ENCODE data around the gene JAZF1.

The JAZF1 gene

DNA sequence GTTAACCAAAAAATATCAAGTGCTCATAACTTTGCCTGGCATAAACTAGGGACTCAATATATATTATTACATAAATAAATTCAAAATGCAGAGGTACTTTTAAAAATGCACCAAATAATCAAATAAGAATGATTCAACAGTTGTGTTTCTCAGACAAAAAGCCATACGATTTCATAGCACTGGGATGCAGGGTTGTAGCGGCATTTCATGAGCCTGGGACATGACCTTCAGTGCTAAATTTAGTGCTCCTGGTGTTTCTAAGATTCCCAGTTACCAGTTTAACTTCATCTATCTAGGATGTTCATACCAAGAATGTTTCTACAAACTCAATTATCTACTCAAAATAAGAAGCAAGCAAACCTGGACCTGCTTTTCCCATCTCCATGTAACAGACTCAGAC lies 4.0 kb downstream of the JAZF1 start:
- H3K4me3 ChIP-seq (ENCODE audit: low read depth, low read length): no peak overlapping the region
- DNase-seq (ENCODE audit: low read depth): no peak
- TF ChIP-seq, protein P1, sequence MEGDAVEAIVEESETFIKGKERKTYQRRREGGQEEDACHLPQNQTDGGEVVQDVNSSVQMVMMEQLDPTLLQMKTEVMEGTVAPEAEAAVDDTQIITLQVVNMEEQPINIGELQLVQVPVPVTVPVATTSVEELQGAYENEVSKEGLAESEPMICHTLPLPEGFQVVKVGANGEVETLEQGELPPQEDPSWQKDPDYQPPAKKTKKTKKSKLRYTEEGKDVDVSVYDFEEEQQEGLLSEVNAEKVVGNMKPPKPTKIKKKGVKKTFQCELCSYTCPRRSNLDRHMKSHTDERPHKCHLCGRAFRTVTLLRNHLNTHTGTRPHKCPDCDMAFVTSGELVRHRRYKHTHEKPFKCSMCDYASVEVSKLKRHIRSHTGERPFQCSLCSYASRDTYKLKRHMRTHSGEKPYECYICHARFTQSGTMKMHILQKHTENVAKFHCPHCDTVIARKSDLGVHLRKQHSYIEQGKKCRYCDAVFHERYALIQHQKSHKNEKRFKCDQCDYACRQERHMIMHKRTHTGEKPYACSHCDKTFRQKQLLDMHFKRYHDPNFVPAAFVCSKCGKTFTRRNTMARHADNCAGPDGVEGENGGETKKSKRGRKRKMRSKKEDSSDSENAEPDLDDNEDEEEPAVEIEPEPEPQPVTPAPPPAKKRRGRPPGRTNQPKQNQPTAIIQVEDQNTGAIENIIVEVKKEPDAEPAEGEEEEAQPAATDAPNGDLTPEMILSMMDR (IDR thresholded peaks at IDR 0.05; ENCODE audit: control insufficient read depth, extremely low read depth, insufficient read depth): no peak

DNA sequence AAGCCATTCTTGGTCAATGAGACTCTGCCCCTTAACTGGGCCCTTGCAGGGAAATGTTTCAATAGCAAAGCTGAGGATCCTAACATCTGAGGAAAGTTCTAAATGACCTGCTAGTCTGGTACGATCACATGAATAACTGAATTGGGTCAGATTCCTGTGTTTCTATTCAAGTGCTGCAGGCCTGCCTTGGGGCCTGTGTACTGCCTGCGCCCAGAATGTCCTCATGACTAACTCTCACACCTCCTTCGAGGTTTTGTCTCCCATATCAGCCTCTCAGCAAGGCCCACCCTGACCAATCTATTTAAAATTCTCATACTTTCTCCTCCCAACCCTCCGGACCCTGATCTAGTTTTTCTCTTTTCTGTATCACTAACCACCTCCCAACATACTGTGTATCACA lies 4.4 kb downstream of the JAZF1 start:
- H3K4me3 ChIP-seq (ENCODE audit: low read depth, low read length): no peak overlapping the region
- DNase-seq (ENCODE audit: low read depth): no peak

DNA sequence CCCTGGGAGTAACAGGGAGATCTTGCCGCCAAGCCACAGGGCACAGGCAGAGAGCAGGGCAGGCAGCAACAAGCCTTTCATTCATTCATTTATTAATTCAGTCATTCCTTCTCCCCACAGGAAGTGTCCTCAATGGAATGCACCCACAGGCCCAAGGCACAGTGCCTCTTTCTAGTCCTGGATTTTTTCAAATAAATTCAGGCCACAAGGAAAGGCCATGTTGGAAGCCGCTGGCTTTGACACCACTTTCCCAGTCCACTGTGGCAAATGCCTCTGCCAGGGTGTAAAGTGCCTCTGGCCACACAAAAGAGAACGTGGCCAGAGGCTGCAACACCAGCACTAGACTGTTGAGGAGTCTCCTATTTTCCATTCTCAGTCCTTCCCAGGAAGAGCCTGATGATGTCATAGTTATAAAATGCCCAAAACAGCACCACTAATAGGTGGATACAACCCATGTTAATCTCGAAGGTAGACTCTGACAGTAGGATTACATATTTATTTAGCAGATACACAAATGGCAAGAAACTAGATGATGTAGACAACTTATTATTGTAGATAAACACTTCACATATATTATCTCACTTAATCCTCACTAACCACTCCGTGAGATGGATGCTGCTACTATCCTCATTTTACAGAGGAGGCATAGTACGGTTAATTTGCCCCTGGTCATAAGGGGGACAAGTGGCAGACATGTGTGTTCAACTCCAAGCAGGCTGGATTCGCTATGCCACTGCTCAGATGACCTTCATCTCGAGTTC lies 5.5 kb downstream of the JAZF1 start:
- no peak overlapping the region for H3K4me3 ChIP-seq (ENCODE audit: low read depth, low read length)
- TF ChIP-seq, protein P1 (IDR thresholded peaks at IDR 0.05; ENCODE audit: control insufficient read depth, extremely low read depth, insufficient read depth): no peak
- no peak for DNase-seq (ENCODE audit: low read depth)

More for the DNA sequence above, 4.4 kb downstream of the JAZF1 start:
- TF ChIP-seq, protein P1 (IDR thresholded peaks at IDR 0.05; ENCODE audit: control insufficient read depth, extremely low read depth, insufficient read depth): no peak

DNA sequence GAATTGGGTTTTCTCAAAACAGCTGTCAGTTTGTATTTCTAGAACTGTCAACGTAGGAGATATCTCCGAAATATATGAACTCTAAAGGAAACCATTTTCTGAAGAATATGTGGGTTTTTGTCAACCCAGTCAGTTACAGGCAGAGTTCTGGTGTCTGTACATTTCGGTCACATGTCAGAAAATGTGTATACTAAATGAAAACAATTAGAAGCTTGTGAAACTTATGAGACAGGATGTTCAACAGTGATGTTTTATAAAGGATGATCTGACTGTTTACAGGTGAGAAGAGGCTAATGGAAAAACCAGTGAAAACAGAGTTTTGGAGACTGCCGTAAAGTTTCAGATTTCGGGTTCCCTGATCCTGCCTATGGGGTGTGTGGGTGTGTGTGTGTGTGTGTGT lies 6.2 kb downstream of the JAZF1 start:
- H3K4me3 ChIP-seq (ENCODE audit: low read depth, low read length): no peak overlapping the region
- TF ChIP-seq, protein P1 (IDR thresholded peaks at IDR 0.05; ENCODE audit: control insufficient read depth, extremely low read depth, insufficient read depth): no peak

DNA sequence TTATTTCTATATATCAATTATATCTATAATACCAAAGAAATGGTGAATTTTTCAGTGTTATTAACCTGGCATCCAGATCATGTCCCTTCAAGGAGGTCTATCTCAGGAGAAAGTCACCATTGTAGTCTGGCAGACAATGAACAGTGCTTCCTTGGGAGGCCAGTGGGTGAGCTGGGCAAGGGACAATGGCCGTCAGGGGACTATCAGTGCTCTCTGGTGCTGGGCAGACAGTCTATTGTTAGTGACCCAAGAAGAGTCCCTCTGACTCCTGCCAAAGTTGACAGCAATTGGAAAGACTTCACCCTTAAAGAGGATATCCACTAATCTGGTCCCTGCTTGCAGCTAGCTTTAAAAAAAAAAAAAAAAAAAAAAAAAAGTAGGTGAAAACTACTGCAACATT lies 7.1 kb downstream of the JAZF1 start:
- no peak for DNase-seq (ENCODE audit: low read depth)
- TF ChIP-seq, protein P1 (IDR thresholded peaks at IDR 0.05; ENCODE audit: control insufficient read depth, extremely low read depth, insufficient read depth): no peak
- no peak overlapping the region for H3K4me3 ChIP-seq (ENCODE audit: low read depth, low read length)

More for the DNA sequence above, 6.2 kb downstream of the JAZF1 start:
- DNase-seq (ENCODE audit: low read depth): no peak

DNA sequence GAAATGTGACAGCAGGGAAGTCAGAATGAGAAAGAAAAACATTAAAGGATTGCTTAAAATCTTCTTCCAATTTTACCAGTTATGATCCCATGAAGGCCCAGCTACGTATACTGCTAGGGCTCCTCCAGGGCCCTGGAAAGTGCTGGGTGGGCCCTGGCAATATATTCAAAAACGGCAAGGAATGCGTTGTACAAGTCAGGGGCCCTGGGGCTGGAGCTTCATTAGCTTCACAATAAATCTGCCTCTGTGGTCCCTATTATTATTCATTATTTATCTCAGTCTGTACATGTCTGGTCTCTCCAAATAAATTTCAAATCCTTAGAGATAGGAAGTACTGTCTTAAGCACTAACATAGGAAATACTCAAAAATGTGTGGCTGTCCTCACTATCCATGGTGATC lies 7.6 kb downstream of the JAZF1 start:
- TF ChIP-seq, protein P1 (IDR thresholded peaks at IDR 0.05; ENCODE audit: control insufficient read depth, extremely low read depth, insufficient read depth): no peak
- no peak overlapping the region for H3K4me3 ChIP-seq (ENCODE audit: low read depth, low read length)
- DNase-seq (ENCODE audit: low read depth): no peak

DNA sequence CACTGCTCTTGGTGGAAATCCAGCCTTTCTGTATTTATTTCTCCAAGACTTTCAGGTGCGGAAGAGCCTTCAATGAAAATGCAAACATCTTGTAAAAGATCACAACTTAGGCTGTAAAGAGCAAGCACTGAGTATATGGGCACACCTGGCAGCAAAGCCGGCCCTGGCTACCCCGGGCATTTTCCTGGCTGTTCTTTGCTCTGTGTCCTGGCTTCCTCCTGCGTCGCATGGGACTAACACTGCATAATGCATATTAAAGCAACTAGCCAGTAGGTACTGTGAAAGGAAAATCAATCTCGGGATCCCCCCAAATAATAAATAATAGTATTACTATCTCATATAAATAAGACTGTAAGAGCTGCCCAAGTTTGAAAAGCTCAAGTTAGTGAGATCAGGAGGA lies 9.9 kb downstream of the JAZF1 start:
- no peak overlapping the region for H3K4me3 ChIP-seq (ENCODE audit: low read depth, low read length)
- no peak for DNase-seq (ENCODE audit: low read depth)
- TF ChIP-seq, protein P1 (IDR thresholded peaks at IDR 0.05; ENCODE audit: control insufficient read depth, extremely low read depth, insufficient read depth): no peak

Measured in LNCaP clone FGC (cell line).